Activated CD4-positive, alpha-beta T cell treated with anti-CD3 and anti-CD28 coated beads, Interleukin-2, amount 50 U/mL, for 48 hours (primary cell): ENCODE data around the gene KIAA0825.

Experiments
- DNase-seq, 2 experiments: peaks; one replicate each; pipeline ENCODE4 v3.0.0-alpha.2; 2020

The KIAA0825 gene

DNA sequence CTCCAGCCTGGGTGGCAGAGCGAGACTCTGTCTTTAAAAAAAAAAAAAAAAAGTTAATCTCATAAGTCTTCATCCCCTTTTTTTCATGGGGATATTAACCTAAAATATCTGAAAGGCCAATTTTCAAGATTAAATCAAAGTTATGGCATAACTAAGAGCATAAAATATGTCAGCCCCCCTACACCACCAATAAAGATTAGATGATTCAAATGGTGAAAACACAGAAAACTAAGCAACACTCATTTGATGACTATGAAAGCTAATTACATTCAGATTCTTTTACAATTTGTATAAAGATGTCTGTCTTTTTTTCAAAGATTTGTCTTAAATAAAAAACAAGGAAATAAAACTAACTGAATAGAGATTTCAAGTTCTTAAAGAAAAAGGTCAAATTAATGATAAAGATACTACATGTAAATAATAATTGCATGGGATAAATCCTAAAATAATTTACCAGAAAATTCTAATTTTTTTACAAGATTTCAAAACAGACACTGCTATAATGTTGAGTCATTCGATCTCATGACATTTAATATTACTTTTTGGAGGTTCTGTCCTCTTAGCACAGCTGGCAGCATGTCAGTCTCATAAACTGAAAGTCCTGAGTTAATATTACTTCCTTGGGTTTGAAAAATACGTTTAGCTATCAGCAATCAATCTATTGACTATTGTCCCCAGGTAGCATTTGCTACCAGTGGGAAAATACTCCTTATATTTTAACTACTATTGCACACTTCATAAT is 112.9 kb downstream of the KIAA0825 start:
- DNase-seq = no peak

DNA sequence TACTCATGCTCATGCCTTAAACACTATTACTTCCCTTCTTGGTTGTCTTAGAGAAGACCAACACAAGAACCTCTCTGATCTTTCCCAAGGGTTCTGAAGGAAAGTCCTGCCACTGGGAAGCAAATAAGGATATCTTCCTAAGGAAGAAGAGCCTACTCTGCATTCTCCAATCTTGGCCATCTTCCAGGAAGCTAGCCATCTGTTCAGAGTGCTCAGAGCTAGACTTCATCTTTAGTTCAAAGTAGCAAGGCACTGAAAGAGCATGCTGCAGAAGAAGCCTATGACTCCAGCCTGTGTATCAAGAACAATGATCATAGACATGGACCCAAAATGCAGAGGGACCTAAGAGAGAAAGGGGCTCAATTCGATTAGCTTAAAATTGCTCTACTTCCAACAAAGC is 114.7 kb downstream of the KIAA0825 start:
- DNase-seq = no peak

DNA sequence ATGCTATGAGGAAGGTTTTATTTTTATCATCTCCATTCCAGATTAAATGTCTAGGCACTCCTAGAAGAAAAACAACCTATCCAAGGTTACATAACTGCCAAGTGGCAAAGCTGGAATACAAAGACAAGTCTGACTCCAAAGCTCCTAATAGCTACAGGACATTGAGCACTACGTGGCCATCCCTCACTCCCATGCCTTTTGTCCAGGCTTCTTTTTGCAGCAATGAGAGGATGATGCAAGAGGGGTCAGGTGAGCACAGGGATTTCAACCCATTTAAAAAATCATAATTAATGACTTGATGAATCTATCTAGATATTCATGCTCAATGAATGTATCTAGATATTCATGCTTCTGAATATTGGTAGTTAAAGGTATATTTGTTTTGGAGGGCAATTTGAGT is 117.0 kb downstream of the KIAA0825 start:
- DNase-seq = no peak

DNA sequence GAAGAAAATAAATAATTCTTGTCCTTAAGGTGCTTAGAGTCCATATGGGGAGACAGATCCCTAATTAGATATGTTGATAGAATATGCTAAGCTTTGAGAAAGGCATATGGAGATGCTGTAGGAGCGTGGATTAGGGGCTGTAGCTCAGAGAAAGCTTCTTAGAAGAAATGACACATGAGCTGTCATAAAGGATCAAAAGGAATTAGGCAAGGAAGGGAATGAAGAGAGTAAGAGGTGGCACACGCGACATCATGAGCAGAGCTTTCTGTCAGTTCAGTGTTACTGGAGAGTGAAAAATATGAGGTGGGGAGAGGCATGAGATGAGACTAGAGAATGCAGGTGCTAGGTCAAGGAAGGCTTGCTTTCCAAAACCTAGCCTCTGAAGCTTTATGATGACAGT is 118.6 kb downstream of the KIAA0825 start:
- no peak for DNase-seq

DNA sequence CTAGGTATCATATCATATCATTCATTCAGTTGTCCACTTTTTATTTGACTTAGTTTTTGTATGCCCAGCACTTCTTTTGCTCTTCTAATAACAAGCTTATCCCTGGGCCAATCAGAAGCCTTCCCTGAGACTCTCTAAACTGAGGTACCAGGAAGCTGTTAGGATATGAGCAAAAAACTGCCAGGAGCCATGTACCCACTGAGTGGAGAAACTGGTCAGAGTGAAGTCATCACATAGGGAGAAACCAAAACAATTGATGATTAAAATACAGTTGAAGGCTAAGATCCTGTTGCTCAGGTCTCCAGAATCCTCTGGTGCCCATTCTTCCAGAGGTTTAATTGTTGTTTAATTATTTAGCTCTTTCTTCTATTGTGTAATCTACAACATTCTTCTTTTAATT is 120.2 kb downstream of the KIAA0825 start:
- no peak for DNase-seq

DNA sequence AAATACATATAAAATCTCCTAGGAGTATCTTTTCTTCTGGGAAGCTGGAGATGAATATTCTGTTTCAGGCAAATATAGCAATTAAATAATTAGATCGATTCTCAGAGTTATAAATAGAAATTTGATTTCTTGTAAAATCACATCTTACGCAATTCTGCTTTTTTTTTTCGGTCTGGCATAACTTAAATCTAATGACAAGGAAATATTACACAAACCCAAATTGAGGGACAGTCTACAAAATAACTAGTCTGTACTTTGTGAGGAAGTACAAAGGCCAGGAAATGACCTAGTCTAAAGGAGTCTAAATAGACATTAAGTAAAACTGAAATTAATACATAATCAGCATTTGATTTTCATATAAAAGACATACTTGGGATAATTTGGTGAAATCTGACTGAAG is 133.3 kb downstream of the KIAA0825 start:
- DNase-seq = no peak

GRCh38 chr5:94481059-94481458 is 137.3 kb downstream of the KIAA0825 start:
- no peak for DNase-seq

- DNase-seq = no peak
Measured at GRCh38 chr5:94480486-94480885, 137.9 kb downstream of the KIAA0825 start.

- no peak for DNase-seq
Measured at GRCh38 chr5:94473936-94474335, 144.5 kb downstream of the KIAA0825 start.

- DNase-seq = no peak
Measured at GRCh38 chr5:94471521-94471920, 146.9 kb downstream of the KIAA0825 start.

DNA sequence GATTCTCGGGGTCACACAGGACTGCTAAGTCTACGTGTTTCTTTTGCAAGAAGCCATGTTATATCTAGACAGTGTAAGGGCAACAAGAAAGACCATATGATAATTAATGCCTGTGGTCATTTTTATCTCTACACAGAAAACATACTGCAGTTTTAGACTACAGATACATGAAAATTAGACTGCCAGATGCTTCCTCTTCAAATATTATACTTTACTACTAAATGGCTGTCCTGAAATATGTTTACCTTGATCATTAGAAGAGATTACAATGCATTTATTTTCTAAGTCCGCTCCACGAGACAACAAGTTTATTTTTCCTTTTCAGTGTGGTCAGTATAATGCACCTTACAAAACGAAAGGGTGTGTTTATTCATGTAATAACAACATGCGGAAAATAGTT is 147.6 kb downstream of the KIAA0825 start:
- no peak for DNase-seq

GRCh38 chr5:94469894-94470329 is 148.5 kb downstream of the KIAA0825 start:
- DNase-seq = no peak

DNA sequence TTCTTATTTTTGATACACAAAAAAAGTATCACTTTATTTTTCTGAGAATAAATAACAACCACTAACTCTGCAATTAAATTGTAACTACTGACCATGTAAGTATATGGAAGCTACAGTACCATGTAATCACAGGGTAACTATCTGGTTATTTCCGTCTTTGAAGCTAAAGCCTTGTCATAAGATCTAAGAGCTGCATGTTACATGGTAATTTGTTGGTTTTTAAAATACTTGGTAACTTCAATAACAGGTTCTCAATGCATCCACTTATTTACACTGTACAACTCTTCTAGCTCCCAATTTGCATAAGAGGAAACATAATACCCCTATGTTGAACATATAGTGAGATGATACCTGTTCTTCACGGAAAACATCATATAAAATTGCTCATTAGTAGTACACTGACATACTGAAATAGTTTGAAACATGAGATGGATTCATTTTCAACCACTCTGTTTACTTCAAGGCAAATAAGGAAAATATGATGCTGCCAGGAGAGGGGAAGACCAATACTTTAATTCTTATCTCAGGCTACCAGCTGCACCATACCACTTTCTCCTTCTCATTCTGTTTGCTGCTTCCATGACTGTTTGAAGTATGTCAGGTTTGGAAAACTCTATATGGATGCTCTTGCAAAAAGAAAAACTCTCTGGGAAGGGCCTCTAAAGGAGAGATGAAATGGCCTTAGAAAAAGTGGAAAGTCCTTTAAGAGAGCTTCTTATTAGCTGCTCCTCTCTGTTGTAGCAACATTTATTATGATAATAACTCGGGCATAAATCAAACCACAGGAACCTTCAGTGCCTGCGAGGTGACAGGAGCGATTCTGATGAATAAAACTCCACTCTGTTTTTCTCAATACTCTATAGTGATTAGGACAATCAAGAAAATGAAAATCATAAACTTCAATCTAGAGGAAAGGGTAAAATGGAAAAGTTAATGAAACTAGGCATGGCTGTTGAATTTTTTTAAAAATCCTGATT is 150.2 kb downstream of the KIAA0825 start:
- DNase-seq = no peak

DNA sequence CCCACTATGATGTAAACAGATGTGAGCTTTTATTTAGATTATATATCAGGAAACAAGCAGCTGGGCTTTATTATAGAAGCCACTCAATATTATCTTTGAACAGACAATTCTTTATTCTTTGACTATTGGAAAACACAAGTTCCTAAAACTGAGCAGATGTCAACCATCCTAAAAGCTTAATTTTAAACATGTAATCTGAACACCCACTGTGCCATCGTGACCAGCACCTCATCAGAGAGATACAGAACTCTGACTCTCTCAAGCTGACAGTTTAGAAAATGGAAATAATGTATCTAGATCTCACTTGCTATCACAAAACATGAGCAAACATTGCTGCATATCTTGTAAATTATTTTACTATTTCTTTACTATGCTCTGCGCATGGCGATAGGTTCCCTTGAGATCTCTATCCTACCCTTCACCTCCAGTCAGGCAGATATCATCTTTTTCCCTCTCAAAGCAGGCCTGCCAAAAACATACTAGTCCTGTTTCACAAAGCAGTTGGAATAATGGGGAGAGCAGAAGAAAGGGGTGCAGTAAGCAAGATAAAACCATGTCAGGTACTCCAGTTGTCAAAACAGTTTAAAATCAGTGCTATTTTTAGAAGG is 151.0 kb downstream of the KIAA0825 start:
- DNase-seq = no peak

DNA sequence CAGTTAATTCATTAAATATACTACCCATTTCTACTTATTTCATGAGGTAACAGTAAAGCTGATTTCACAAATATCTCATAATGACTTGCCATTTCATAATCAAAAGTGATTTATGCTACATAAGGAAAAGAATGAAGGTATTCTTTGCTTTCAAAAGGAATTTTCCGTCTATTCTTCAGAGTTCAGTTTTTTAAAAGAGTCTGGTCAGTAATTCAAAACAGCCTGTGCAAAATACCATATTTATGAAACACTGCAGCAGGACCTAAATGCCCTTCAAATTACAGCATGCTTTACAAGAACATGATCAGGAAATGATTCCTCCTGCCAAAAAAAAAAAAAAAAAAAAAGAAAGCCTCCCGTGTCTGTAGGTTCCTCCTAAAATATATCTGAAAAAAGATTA is 154.7 kb downstream of the KIAA0825 start:
- no peak for DNase-seq

GRCh38 chr5:94461131-94461530 is 157.3 kb downstream of the KIAA0825 start:
- DNase-seq = no peak

DNA sequence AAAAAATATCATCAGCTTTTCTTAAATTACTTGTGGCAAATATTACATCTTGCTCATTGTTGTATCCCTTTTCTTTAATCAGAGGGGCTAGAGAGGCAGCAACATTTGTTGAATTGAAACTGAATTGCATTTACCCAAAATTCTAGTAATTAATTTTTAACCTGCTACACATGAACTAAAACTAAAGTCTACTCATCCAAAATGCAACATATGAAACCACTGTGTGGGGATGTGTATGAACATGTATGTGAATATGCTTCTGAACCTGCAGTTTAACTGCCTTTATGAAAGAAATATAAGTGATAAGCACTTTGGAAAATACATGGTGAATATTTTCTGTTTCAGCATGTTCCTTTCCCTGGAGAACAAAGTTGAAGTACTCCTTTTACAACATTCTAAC is 158.5 kb downstream of the KIAA0825 start:
- no peak for DNase-seq

- DNase-seq = no peak
Measured at GRCh38 chr5:94457788-94458187, 160.6 kb downstream of the KIAA0825 start.

DNA sequence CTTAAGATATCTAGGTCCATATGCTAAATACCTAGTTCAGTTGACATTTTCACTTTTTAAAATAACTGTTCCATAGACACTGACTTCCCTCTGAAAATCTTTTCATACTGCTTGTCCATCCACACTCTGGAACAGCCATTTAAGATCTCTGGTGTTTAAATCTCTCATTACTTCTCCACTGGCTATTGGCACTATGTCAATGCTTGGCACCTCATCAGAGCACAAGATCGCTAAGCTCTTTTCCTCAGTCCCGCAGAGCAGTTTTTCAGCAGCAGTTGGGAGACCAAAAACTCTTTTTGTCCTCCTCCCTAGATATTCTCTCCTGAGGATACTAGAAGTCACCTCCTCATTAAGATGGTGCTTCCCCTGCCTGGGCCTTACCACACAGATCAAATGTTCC is 172.7 kb downstream of the KIAA0825 start:
- DNase-seq = no peak

- DNase-seq = no peak
Measured at GRCh38 chr5:94442991-94443390, 175.4 kb downstream of the KIAA0825 start.

- no peak for DNase-seq
Measured at GRCh38 chr5:94442076-94442475, 176.3 kb downstream of the KIAA0825 start.

DNA sequence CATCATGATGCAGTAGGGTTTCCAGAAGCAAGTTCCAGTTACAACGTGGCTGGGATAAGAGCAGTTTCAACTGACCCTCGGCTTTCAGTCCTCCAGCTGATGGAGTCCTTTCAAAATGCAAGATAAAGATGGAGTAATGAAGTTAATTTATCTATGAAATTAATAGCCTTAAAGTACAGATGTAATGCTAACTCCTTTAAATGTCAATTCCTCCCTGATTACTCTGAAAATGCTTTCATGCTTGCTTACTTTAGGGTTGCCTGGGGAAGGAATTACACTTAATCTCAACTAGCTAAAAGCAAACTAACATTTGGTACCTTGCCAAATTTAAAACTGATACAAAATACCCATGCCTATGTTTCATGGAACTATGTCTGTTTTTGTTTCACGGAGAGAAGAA is 178.4 kb downstream of the KIAA0825 start:
- DNase-seq = no peak

- no peak for DNase-seq
Measured at GRCh38 chr5:94433397-94434163, 184.8 kb downstream of the KIAA0825 start.
